CD4-positive, alpha-beta T cell treated with Interleukin-4 for 1 hour (primary cell): ENCODE measurements around the gene S100A7A.
A peak's percentile ranks its signal among the peaks of the same experiment; 100 is the strongest.

Experiments
- DNase-seq, 2 donors: peaks; one replicate each; pipeline ENCODE4 v3.0.0-alpha.2; 2020 to 2022

S100A7A gene

DNA sequence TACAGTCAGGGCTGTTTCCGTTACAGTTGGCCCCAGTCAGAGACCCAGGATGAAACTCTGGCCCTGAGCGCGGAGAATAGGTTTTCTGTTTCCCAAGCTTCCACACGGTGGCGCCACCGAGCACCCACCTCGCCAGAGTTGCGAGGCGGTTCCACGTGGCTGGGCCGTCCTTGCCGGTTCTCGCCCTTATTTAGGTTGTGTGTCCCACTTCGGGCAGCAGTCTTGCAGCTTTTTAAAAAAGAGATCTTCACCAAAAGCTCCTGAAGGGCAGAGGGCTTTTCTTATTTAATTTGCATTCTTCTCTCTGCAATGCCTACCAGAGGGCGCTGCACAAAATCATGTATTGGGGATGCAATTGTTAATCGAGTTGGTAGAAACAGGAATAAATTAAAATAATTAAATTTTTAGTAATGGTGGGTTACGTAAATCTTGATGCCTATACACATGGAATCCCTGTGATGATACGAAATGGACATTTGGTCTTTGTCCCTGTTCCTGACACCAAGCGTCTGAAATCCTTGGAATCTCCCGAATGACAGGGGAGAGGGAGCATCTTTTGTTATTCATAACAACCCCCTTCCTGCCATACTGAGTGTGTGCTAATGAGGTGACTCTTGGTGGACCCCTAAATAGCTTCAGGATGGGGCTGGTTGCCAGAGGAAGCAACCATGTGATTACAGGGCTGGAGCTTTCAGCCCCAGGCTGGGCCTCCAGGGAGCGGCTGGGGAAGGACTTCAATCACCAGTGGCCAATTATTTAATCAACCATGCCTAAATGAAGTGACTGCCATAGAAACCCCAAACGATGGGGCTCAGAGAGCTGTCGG lies 49.7 kb downstream of the S100A7A start:
- DNase-seq: peak; percentile 49 to 53

DNA sequence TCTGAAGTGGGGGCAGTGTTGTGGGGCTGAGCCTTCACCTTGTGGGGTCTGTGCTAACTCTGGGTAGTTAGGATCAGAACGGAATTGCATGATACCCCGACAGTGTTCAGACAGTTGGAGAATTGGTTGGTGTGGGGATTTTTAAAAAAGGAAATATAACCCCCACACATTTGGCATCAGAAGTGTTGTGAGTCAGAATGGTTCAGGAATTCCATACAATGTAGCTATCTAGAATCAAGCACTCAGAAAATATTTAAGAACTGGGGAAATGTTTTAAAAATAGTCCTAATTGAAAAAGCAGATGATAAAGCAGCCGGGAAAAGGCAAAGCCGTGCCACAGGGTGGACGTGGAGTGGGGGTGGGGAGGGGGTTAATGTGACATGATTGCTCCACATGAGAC lies 50.6 kb downstream of the S100A7A start:
- DNase-seq: no peak

DNA sequence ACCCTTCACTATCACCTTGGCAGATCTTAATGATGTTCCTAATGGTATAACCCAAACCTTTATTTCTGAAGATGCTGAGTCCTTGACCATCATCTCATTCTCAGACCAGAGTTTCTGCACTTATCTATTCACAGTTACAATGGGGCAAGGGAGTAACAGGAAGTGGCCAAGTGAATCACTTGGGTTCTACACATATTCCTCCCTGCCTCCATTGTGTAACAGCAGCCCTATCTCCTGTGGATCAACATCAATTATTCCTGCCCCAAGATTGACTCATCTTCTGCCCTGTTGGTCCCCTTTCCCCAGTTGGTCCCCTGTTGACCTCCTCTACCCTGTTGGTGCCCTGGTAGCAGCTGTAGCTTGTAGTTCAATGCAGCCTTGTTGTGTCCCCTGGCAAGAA lies 54.4 kb downstream of the S100A7A start:
- no peak for DNase-seq
